HG02973 (cell line): ENCODE data around the gene MED12L.
"Not testable (repeated sequence)": the region's sequence is repeated elsewhere in the genome, so short reads cannot be mapped to it uniquely, and the experiment has no call there.

Experiments used
- ATAC-seq: cut with Tn5 transposase; IDR thresholded peaks from one replicate; pipeline ENCODE4 v1.9.1; 2021; ENCODE audit warnings: moderate library complexity; ENCODE audit not compliant: unreplicated experiment

Gene MED12L

GRCh38 chr3:151085227-151085888 lies at the start of gene MED12L:
Gene MED12L (plus strand): TSS chr3:151085664. CDS start chr3:151086927, 1,263 bp downstream.
- peak; percentile 58 for ATAC-seq

DNA sequence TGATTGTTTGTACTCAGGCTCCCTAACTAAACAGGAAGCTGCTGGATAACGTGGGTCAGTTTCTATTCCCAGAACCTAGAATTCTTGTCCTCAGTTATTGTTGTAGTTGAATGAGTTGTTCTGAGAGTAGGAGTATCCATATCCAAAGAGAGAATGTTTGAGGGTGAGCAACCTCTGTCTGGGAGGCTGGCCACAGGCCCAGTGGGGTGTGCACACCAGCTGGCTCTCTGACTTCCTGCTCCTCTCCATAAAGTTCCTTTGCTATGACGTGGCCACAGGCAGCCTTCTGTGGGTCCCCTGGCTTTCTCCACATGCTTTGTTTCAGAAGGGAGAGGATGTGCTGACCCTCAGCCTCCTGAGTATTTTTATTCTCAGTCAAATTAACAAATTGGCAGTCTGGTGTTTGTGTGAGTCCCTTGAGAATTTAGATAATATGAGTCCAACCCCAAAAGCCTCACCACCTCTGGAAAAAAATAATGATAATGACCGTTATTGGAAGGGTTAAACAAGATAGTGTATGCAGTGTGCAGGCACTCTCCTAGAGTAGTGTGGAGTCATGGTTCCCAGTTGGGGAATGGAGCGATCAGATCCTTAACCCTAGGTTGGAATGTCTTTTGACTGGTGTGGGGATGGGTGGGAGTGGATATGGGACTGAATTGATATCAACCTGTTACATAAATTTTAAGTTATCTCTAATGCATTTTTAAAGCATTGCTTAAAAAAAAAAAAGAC lies 47.6 kb upstream of the MED12L start:
- no peak for ATAC-seq

- no peak for ATAC-seq
These were observed 40.8 kb upstream of the MED12L start for GRCh38 chr3:151044706-151045105.

DNA sequence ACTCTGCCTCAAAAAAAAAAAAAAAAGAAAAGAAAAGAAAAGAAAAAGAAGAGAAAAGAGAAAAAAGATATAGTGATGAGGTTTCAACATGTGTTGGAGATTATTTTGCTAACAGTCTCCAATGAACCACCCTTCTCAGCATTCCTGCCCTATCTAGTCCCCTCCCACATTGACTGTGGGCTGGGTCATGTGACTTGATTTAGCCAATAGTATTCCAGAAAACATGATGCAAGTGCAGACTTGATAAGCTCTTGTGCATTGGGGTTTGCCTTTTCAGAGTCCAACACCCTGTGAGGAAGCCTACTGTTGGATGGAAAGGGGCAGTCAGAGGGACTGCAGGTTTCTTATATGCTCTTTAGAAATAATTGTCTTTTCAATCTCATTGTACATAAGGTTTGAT lies 37.8 kb upstream of the MED12L start:
- no peak for ATAC-seq

DNA sequence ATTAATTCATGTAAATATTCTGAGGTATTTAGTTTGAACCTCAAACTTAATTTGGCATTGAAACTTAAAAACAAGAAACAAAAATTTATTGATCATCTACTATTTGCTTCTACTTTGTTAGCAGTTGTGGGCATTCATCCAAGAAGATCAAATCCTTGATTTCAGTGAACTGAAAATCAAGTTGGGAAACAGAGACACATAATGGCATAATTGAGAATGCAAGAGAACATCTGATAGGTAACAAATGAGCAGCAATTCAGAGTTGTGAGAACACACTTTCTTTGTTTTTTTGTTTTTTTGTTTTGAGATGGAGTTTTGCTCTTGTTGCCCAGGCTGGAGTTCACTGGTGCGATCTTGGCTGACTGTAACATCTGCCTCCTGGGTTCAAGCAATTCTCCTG lies 33.9 kb upstream of the MED12L start:
- ATAC-seq = no peak

GRCh38 chr3:151052346-151052745 lies 33.1 kb upstream of the MED12L start:
- no peak for ATAC-seq

DNA sequence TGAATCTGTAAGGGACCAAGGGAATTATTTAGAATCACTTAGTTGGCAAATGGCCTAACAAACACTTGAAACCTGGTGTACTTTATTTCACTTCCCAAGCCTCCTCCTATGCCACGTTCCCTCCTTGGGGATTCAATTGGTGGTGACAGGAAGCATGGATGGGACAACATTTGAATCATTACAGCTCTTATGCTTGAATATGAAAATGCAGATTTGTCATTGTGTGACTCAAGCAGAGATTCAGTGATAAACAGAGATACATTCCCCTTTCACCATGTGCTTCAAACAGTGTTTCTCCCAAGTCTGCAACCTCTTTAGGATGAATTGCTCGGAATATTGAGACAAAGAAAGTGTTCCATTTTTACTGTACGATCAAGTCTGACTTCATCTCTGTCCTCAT lies 32.7 kb upstream of the MED12L start:
- no peak for ATAC-seq

DNA sequence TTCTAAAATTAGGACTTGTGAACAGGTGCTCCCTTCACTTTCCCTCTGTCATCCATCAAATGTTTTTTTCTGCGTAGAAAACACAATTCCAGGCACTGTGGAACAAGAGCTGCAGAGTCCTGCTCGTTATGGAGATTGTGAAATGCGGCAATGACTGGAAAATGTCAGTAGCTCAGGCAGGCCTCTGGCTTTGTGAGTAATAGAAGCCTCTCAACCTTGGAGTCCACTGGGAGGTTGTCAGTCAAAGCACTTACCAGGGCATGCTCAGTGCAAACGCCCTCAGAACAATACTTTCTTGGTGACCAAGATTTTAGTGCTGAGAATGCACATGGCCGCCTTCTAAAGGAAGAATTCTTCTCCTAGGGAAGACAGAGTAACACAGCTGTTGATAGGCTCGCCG lies 26.7 kb upstream of the MED12L start:
- no peak for ATAC-seq

DNA sequence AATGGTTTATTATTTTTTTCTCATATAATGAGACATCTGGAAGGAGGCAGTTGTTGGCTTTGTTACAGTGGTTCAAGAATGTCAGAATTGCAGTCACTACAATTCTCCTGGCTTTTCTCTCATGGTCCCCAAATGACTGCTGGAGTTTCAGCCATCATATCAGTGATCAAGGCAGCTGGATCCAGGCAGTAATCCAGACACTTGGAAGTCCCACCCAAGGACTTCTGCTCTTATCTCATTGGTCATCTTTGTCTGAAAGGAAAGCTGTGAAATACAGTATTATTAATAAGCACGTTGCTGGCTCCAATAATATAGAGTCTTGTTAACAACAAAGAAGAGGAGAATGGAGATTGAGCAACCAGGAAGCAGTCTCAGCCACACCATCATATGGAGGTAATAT lies 22.9 kb upstream of the MED12L start:
- no peak for ATAC-seq

DNA sequence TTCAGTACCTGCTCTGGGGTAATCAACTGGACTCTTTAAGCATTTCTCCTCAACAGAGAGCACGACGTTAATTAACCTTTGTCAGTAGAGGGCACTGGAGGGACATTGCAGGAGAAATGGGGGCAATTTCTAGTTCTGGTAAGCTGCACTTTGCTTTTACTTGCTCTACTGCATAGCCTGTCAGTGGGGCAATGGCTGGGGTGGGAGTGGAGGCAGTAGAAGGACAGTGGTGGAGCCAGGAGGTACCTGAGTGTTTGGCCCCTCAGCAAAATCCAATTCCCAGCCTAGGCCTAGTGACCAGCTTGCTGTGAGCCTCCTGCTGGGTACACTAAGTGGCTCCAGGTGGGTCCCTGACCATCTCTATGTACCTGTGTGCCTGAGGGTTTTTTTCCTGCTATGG lies 18.3 kb upstream of the MED12L start:
- no peak for ATAC-seq

GRCh38 chr3:151072842-151073241 lies 12.6 kb upstream of the MED12L start:
- ATAC-seq = not testable (repeated sequence)

DNA sequence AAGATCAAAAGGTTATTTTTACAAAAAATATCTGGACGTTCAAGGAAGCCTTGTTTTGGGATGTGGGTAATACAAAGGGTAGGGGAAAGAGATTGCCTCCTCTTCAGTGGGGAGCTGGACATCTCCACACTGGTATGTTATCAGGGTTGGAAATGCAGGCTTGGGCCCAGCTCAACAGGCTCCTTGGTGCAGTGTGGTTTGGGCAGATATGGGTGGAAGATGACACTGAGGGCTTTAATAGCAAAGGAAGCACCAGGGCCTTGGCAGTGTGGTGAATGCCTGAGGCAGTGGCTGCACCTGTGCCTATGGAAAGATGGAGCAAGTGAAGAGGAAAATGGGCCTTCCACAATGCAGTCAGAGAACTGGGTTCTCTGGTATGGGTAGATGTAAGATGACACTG lies 11.2 kb upstream of the MED12L start:
- ATAC-seq = no peak

DNA sequence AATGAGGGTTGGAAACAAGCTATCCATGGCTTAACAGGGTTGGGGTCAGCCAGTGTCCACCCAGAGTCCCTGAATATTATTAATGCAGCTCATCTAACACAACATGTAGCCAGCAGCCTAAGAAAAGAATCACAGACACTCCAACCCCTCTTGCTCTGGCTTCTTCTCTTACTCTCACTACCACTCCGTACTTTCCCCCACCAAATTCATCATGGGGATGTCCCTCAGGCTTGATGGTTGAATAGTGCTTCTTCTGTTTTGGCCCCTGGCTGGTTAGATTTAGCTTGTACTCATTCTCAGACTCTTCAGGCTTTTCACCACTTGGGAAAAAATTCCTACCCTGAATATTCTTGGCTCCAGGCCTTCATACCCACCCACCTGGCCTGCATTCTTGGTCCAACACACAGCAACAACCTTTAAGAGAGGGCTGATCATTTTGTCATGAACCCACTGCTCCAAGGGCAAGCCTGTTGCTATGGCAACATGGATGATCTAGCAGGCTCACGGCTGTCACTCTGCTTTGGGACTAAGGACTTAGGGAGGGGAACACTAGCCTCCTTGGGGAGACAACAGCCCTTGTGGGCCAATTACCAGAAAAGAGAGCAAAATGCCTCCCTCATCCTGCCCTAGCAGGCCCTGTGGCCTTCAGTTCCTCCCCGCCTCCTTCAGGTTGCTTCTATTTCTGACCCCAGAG lies 9.4 kb upstream of the MED12L start:
- ATAC-seq = no peak

DNA sequence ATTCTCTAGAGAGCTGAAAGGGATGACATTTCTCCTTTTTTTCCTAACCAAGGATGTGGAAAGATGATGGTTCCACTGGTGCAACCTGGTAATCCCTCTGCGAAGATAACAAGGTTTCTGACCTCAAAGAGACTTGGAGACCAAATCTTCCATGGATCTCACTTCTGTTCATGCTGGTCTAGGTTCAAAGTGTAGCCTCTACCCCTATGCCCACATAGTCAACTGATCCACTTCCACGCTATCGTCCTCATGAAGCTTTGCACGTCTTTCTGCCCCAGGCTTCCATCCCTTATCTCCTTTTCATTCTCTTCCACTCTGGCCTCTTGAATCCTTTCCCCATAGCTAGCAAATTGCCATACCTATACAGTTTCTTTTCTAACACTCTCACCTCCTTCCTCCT lies 8.8 kb upstream of the MED12L start:
- ATAC-seq = no peak

- ATAC-seq = not testable (repeated sequence)
These were observed 4.4 kb upstream of the MED12L start for GRCh38 chr3:151081082-151081481.

- no peak for ATAC-seq
These were observed 2.3 kb upstream of the MED12L start for GRCh38 chr3:151082880-151083838.

- ATAC-seq = no peak
These were observed 604 bp upstream of the MED12L start for GRCh38 chr3:151084893-151085226.

DNA sequence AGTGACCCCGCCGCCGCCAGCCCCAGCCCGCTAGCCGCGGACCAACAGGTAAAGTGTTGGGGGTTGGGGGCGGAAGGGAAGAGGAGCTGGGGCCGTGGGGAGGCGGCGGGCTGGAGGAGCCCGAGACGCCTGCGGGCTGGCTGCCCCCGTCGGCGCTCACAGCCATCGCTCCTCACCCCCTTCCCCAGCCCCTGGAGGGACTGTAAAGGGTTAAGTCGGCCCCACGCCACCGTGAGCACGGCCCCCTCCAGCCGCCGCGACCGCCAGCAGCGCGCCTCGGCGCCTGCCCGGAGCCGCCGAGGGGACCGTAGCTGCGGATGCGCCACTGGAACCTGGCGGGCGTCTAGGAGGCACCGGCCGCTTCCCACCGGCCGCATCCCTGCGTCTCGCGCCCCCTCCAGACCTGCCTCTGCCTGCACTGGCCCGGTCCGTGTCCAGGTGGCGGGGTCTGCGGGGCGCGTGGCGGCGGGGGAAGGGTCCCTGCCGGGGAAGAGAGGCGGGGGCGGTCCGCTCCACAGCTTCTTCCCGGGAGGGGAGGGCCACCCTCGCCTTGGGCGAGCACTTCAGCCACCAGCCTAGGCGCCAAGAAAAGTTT lies 522 bp downstream of the MED12L start:
- ATAC-seq = no peak

DNA sequence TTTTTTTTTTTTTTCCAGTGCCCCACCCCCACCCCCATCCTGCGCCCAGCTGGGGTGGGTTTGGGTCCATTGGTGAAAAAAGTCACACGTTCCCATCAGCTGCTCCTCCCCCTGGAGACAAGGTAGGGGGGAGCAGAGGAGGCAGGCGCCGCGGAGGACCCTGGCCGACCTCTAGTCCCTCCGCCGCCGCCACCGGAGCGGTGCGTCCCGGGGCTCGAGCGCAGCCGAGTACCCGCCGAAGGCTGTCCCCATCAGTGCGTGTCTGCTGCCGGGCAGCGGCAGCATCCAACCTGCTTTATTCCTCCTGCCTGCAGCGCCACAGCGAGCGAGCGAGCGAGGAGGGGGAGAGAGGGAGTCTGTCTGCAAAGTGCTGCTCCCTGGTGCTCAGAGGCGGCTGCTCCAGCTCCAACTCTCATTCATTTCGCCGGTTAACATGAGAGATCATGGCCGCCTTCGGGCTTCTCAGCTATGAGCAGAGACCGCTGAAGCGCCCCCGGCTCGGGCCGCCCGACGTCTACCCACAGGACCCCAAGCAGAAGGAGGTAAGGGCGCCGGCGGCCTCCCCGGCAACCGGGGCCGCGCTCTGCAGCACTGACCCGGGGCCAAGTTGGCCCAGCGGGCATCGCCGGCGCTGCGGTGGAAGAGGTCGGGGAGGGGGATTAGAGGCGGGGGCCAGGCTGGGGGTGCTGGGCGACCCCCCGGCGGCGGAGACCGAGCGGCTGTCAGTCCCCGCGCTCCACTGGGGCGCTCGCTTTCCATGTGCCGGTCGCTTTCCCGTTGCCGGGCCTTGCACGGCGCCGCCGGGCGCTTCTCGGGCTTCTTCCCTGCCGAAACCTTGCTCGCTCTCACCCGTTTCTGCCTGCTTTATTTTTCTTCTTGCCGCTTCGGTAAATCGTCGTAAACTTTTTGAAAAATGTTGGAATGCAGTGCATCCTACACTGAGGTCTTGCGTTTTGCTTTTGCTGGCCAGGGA lies 1.3 kb downstream of the MED12L start:
- ATAC-seq = peak; percentile 79

- ATAC-seq = no peak
These were observed 2.2 kb downstream of the MED12L start for GRCh38 chr3:151087648-151088047.
